ENCODE measurements around the gene COQ10A.

- TF ChIP-seq, protein P1, sequence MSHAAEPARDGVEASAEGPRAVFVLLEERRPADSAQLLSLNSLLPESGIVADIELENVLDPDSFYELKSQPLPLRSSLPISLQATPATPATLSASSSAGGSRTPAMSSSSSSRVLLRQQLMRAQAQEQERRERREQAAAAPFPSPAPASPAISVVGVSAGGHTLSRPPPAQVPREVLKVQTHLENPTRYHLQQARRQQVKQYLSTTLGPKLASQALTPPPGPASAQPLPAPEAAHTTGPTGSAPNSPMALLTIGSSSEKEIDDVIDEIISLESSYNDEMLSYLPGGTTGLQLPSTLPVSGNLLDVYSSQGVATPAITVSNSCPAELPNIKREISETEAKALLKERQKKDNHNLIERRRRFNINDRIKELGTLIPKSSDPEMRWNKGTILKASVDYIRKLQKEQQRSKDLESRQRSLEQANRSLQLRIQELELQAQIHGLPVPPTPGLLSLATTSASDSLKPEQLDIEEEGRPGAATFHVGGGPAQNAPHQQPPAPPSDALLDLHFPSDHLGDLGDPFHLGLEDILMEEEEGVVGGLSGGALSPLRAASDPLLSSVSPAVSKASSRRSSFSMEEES (CRISPR knock-in tag; IDR thresholded peaks at IDR 0.05): no peak
- no peak for TF ChIP-seq ZNF609 (CRISPR knock-in tag; IDR thresholded peaks at IDR 0.05; ENCODE audit: borderline replicate concordance)
- no peak for TF ChIP-seq TAF15 (IDR thresholded peaks at IDR 0.05; ENCODE audit: low read depth, low read length)
- TF ChIP-seq ZBTB1 (CRISPR knock-in tag; IDR thresholded peaks at IDR 0.05; ENCODE audit: borderline replicate concordance, low read depth): no peak
- TF ChIP-seq, protein P2, sequence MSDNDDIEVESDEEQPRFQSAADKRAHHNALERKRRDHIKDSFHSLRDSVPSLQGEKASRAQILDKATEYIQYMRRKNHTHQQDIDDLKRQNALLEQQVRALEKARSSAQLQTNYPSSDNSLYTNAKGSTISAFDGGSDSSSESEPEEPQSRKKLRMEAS (CRISPR knock-in tag; IDR thresholded peaks at IDR 0.05): no peak
- TF ChIP-seq BMI1 (IDR thresholded peaks at IDR 0.05; ENCODE audit: low read length): no peak
- no peak for TF ChIP-seq SP1 (CRISPR knock-in tag; IDR thresholded peaks at IDR 0.05)
- no peak for TF ChIP-seq CTCF (IDR thresholded peaks at IDR 0.05 in 2 of 3, conservative IDR thresholded peaks at IDR 0.05 in 1 of 3; ENCODE audit: insufficient read depth in 2 of 3, low read depth in 1 of 3, low read length in 3 of 3)
- TF ChIP-seq ARHGAP35 (IDR thresholded peaks at IDR 0.05; ENCODE audit: partially characterized antibody): no peak
- no peak for TF ChIP-seq ELF2 (CRISPR knock-in tag; IDR thresholded peaks at IDR 0.05)
- TF ChIP-seq MCM2 (IDR thresholded peaks at IDR 0.05; ENCODE audit: low read depth): no peak
- TF ChIP-seq EWSR1 (IDR thresholded peaks at IDR 0.05; ENCODE audit: borderline replicate concordance, low read depth, partially characterized antibody): no peak
- TF ChIP-seq SIN3B (IDR thresholded peaks at IDR 0.05; ENCODE audit: low read depth): no peak
Observed at GRCh38 chr12:56304276-56304675, 37.5 kb downstream of the COQ10A start.

All from K562 (cell line).